GM21619 (cell line): Measurements from ENCODE around the gene OIT3.

Source experiments
- ATAC-seq: cut with Tn5 transposase; IDR thresholded peaks from one replicate; pipeline ENCODE4 v1.9.1; 2021; ENCODE audit not compliant: unreplicated experiment

OIT3 gene

DNA sequence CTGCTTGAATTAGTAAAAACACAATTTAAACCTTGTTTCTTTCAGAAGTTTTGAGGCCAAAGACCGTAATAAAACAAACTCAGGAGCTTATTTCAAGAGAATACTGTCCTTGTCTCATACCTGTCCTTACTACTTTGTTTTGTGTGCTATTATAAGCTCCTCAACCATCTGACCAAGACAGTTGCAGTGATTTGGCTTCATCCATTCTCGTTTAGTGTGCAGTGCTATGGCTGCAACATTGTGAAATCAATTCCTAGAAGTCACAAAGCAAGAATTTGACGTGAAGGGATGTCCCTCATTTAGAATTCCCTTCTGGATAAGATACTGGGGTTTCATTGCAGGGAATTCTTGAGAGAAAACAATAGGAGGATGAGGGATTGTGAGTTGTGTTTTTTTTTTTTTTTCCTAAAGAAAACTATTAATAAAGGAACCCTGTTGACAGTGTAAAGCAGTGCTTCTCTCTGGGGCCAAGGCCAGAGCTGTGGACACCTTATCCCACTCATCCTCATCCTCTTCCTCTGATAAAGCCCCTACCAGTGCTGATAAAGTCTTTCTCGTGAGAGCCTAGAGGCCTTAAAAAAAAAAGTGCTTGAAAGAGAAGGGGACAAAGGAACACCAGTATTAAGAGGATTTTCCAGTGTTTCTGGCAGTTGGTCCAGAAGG, at the start of gene OIT3:
TSS of gene OIT3 (plus strand) at position 604 of the 663 bp plus-strand sequence. CDS start 60 bp downstream, outside the sequence.
- ATAC-seq: no peak

DNA sequence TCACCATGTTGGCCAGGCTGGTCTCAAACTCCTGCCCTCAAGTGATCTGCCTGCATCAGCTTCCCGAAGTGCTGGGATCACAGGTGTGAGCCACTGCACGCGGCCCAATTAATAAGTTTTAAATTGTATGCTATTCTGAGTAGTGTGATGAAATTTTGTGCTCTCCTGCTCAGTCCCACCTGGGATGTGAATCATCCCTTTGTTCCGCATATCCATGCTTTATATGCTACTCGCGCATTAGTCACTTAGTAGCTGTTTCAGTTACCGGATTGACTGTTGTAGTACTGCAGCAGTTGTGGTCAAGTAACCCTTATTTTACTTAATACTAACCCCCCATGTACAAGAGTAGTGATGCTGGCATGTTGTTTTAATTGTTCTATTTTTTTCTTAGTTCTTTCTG, 47.3 kb upstream of the OIT3 start:
- ATAC-seq: no peak

DNA sequence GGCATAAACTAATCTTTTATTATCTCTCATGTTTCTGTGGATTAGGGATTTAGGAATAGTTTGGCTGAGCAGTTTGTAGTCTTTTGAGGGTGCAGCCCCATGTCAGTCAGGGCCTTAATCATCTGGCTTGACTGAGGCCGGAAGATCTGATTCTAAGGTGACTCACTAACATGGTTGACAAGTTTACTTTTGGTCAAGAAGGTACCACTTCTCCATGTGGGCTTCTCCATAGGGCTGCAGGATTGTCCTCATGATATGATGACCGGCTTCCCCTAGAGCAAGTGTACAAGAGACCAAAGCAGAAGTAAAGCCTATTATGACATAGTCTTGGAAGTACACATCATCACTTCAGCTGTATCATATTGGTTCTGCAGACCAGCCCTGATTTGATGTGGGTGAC, 45.9 kb upstream of the OIT3 start:
- ATAC-seq: no peak

DNA sequence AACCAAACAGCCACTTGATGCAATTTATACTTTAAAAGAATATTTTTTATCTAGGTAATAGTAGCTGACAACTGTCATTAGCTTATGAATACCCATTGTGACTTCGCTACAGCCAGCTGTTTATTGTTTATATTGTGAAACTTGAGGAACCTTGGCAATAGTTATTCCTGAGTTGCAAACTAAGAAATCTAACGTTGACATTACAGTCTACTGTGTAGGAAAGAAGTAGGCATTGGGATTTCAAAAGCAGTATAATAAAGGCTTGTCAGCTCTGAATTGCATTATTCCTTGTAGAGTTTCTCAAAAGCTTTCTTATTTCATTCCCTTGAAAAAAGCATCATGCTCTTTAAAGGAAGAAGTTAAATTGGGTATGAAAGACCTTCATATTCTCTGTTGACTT, 42.7 kb upstream of the OIT3 start:
- ATAC-seq: no peak

DNA sequence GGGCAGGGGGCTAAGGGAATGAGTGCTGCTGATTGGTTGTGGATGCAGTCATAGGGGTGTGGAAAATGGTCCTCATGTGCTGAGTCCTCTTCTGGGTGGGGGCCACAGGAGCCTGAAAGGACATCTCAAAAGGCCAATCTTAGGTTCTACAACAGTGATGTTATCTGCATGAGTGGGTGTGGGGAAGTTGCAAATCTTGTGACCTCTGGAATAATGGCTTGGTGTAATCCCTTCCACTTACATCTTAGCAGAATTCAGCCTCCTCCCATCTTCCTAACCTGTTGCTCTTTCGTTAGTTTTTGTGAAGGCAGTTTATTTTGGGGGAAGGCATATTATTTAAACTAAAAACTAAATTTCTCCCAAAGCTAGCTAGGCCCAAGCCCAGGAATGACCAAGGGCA, 42.0 kb upstream of the OIT3 start:
- ATAC-seq: no peak

DNA sequence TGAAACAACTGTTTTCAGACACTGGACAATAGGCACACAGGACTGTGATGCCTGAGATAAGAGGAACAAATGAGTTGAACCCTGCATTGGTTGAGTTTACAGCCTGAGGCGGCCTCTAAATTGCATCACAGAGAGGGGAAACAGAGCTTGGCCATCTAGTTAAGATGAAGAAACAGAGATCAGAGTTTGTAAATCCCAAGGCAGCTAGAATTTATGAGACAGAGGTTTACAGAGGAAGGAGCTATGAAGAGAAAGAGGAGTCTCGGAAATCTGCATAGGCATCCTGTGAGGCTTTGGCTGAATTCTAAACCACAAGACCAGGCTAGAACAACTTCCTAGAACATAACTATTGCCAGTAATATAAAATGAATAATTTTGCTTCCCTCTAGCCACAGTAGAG, 41.0 kb upstream of the OIT3 start:
- ATAC-seq: no peak

DNA sequence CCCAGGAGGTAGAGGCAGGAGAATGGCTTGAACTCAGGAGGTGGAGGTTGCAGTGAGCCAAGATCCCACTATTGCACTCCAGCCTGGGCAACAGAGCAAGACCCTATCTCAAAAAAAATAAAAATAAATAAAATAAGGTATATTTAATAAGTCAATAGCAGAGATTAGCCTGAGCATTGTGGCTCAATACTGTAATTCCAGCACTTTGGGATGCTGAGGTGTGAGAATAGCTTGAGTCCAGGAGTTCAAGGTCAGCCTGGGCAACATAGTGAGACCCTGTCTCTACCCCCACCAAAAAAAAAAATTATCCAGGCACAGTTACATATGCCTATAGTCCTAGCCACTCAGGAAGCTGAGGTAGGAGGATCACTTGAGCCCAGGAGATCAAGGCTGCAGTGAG, 38.4 kb upstream of the OIT3 start:
- no peak for ATAC-seq

DNA sequence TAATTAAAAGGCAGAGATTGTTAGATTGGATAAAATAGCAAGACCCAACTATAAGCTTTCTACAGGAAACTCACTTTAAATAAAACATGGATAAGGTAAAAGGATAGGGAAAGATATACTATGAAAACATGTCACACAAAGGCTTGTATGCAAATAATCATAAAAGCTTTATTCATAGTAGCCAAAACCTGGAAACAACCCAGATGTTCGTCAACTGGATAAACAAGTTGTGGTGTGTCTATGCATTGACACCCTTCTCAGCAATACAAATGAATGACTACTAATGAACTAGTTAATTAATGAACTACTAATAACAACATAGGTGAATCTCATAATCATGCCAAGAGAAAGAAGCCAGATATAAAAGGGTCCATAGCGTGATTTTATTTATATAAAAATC, 37.7 kb upstream of the OIT3 start:
- no peak for ATAC-seq

DNA sequence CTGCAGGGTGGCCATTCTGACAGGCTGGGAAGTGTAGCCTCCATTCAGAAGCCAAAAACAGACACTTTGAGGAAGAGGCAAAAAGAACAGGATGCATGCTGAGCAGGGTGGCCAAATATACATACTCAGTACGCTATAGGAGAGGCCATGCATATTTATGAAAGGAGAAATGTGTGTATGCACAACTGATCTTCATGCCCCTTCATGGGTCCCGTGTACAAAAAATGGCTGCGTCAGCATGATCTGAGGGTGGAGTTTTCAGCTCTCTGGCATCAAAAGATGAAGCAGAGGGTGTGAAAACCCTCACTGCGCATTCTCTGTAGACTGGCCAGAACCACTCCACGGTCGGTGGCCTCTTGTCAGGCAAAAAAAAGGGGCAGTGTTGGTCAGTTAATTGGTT, 35.5 kb upstream of the OIT3 start:
- no peak for ATAC-seq

DNA sequence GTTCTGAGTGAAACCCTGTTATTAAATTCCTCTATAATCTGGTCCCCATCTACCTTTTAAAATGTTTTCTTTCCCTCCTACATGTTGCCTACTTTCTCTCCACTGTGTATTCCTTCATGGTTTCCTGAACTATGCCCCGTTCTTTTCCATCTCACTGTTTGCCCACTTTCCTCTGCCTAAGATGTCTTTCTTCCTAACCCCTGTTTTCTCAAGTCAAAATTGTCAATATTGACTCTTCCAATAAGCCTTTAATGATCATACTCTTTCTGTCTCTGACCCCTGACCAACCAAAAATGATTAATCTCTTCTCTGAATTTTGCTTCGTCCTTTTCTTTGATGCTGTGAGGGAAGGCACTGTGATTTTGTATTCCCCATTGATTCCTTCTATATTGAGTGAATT, 30.6 kb upstream of the OIT3 start:
- ATAC-seq: no peak

DNA sequence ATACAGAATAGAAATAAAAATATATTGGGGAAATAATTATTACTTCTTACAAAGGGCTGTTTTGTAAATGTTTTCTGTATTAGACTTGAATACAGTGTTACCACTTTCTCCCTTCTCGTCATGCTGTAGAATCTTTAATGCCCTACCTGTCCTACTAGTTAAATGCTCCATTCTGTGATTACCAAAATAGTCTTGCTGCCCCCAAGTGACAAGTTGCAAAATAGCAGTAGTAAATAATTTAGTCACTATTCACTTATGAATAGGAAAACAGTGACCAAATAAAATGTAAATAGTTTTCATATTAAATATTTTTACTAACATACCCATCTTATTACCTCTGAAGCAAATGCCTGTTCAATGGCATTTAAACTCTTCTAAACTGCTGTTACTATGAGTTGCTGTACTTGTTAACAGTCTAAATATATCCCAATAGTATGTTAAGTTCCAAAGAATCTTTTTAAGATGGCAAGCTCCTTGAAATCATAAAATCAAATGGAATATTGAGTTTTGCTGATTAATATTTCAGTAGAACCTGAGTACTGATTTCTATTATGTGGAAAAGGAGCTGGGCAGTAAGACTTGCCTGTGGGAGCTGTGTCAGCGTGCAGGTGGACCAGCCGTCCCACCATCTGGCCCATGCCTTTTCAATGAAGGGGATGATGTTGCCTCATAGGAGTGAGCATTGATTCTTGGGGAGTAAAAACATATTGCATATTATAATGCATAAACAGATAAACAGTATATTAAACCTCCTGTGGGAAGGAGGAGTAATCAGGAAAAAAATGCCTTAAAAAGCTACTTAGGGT, 18.1 kb upstream of the OIT3 start:
- no peak for ATAC-seq

DNA sequence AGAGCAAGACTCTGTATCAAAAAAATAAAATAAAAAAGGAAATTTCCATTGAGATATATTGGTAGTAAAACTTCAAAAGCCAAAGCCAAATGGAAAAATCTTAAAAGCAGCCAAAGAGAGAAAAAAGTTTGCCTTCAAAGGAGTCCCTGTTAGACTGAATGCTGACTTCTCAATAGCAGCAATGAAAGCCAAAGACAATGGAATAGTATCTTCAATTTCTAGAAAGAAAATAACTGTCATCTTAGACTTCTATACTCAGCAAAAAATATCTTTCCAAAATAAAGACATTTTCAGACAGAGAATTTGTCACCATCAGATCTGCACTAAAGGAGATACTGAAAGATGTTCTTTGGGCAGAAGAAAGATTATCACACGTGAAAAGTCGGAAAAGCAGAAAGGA, 14.3 kb upstream of the OIT3 start:
- ATAC-seq: no peak

DNA sequence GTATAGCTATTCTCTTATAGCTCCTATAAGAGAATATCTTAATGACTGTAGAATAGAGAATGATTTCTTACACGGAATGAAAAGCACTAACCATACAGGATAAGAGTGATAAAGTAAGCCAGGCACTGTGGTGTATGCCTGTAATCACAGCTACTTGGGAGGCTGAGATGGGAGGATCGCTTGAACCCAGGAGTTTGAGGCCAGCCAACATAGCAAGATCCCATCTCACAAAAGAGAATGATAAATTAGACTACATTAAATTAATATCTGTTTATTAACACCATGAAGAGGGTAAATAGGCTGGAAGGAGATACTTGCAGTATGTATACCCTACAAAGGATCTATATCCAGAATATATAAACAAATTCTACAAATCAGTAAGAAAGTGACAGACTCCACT, 12.2 kb upstream of the OIT3 start:
- no peak for ATAC-seq

DNA sequence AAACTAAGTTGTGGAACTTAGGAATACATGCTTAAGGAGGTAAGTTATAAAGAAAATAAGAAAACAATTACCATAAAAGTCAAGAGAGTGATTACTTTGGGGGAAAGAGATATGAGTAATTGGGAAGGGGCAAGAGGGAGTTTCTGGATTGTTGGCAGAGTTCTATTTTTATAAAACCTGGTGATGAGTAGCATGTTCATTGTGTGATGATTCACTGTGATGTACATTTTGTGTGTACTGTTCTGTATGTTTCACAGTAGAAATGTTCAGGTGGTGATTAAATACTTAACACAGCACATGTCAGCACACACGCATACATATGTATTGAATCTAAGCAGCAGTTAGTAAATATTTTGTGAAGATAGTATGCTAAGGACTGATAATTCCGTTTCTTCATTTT, 9.7 kb upstream of the OIT3 start:
- ATAC-seq: no peak

DNA sequence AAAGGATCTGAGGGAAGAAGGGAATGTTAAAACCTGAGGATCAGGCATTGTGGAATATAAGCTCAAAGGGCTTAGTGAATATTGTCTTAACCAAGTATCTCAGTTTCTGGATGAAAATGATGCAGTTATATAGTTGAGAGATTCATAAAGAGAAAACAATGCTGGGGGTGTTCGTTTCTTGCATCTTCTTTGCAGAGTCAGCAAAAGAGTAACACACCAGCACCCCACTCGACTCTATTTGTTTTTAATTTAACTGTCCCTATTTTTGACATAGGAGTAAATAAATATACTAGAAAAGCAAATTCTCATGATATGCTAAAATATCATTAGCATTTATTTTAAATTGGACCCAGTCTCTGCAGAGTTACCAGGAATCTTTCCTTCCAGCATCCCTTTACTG, 7.6 kb upstream of the OIT3 start:
- no peak for ATAC-seq

DNA sequence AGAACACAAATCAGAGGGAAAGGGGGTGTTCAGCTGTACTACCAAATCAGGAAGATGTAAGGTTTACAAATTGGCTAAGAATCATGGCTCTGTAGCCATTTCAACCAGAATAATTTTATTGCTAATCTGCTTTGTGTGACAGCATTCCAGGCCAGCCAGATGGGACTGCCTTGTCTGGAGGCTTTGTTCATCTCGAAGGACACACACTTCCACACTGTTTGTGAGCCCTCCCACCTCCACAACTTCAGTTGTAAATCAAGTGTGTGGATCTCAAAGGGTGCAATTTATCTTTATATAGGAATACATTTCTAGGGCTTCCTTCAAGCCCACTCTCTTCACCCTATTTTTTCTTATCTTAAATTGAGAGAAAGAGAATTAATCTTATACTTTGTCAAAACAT, 6.9 kb upstream of the OIT3 start:
- no peak for ATAC-seq

DNA sequence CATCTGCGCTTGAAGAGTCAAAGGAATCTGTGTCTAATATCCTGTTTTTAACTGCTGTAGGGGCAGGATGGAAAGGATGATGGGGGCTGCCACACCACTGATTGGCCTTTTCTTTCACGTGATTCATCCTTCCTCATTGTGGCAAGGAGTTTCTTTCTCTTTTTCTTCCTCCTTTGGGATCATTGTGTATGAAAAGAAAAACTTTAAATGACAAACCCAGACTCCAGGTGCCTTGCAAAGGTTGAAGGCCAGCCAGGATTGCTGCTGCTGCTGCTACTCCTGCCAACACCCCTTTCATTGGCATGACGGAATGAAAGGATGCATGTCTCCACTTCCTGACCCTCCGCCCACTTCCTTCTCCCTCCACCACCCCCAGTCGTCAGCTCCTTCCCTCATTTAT, 6.5 kb upstream of the OIT3 start:
- ATAC-seq: no peak

DNA sequence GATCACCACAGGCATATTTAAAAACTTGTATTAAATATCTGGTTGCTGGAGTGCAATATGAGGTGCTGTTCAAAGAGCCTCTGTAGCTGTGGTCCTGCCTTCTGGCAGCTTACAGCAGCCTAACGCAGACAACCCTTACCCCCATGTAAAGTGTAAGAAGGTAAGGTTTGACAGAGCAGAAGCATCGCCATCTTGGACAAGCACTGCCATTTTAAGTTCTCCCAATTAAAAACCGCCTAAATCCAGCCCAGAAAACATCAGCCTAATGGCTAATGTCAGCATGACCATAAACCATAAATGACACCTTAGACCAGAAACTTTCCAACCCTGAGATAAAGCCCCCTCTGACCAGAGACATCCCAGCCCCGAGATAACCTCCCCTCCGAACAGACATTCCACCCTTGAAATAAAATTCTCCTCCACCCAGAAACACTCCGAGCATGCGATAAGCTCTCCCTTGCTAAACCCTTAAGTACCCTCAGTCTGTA, 5.3 kb upstream of the OIT3 start:
- no peak for ATAC-seq

DNA sequence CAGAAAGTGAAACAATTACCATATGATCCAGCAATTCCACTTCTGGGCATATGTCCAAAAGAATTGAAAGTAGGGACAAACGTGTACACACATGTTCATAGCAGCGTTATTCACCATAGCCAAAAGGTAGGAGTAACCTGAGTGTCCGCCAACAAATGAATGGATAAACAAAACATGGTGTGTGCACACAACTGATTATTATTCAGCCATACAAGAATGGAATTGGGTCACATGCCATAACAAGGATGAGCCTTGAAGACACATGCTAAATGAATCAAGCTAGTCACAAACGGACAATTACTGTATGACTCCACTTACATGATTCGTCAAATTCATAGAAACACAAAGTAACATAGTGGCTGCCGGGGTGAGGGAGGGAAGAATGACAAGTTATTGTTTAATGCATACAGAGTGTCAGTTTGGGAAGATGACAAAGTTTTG, 4.1 kb upstream of the OIT3 start:
- no peak for ATAC-seq

DNA sequence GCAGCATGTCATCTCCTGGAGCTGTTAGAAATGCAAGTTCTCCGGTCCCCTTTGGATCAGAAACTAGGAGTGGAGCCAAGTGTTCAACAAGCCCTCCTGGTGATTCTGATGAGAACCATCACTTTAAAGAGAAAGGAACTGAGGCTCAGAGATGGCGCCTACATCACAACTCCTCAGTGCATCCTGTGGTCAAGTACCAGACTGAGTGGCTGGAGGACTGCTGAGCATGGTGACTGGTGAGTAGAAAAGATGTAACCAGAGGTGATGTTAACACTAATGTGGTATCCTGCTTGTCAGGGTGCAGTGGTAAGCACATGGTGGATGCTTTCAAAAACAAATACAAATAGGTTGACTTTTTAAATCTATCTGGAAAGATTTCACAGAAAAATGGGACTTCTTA, 3.5 kb upstream of the OIT3 start:
- ATAC-seq: no peak

DNA sequence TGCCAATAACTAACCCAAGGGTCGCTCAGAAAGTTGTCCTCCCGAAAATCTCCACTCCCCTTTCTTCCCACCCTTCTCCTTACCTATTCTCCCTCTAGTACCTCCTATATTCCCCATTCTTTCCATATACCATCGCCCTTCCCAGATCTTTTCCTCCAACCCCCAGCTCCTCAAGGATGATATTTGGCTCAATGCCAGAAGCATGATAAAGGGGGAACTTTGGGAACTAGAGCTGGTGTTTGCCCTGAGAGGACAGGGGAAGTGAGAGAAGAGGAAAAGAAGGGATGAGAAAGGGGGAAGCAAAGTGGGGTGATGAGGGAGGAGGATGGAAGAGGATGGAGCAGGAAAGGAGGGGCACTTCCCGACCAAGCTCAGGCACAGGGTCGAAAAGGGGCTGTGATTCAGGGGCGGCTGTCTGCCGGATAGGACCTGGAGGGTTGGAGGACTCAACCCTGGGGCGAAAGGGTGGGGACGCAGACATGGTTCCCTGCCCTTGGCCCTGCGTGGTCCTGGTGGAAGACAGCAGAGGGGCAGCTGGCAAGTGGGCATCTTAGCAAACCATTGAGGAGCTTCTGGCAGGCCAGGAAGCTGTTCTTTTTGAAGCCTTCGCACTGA, 1.8 kb downstream of the OIT3 start:
- no peak for ATAC-seq

DNA sequence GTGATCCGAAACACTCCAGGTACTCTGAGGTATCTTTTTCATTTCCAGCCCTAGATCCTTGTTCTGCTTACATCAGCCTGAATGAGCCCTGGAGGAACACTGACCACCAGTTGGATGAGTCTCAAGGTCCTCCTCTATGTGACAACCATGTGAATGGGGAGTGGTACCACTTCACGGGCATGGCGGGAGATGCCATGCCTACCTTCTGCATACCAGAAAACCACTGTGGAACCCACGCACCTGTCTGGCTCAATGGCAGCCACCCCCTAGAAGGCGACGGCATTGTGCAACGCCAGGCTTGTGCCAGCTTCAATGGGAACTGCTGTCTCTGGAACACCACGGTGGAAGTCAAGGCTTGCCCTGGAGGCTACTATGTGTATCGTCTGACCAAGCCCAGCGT, 5.1 kb downstream of the OIT3 start:
- ATAC-seq: no peak
